ENCODE measurements around the gene SLC25A38. TPM values are rescaled to one million over a fixed set of nuclear protein-coding genes. Genes with fewer than 3 reads are reported as not detected.

Gene SLC25A38
- total RNA-seq, 1 experiment from 2014 or later = 26.7 TPM

DNA sequence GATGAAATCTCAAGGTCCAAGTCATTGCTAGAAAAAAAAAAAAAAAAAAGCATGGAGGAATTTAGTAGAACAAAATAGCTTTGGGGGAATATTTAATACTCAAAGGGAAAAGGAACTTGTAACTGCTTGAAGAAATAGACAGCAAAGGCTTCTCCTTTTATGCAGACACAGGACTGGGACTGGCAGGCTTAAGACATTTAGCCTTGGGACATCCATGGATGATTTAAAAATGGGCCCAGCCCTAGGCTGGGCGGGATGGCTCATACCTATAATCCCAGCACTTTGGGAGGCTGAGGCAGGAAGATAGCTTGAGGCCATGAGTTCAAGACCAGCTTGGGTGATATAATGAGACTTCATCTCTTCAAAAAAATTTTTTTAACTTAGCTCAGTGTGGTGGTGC is 43.1 kb downstream of the SLC25A38 start:
- ChIA-PET CTCF (no interaction called here), POLR2A (no interaction called here), RAD21 (ENCODE audit: low non-redundant PET in 1 of 2, low total read pairs in 2 of 2, uncharacterized antibody in 2 of 2, unreplicated experiment in 2 of 2) (no interaction called here)
- ATAC-seq (no peak), DNase-seq (ENCODE audit: low read depth, low spot score) (no peak)
- no peak overlapping the region for H3K4me2 ChIP-seq (ENCODE audit: low read length)
- no peaks in the 10 kb centered on the region for H3K4me1 ChIP-seq (ENCODE audit: control insufficient read depth in 1 of 2, insufficient read depth in 2 of 2, low read length in 2 of 2)
- H3K27me3 ChIP-seq (ENCODE audit: insufficient read depth, low read length) = no peaks in the 10 kb centered on the region
- intact Hi-C loops (cut with micrococcal nuclease) = no loop called here
- H3K4me3 ChIP-seq (replicated peaks in 1 of 2; ENCODE audit: low read depth in 1 of 2, low read length in 2 of 2) = no peak overlapping the region
- no peaks in the 10 kb centered on the region for H3K79me2 ChIP-seq (ENCODE audit: insufficient read depth, low read length)
- BruUV-seq (replicated peaks) = no TSS peak
- no peak overlapping the region for H2AFZ ChIP-seq (ENCODE audit: low read depth, low read length, poor library complexity, severe bottlenecking)
- H3K36me3 ChIP-seq (ENCODE audit: control insufficient read depth in 1 of 2, insufficient read depth in 2 of 2, low read length in 2 of 2) = no peaks in the 10 kb centered on the region
- no peaks in the 10 kb centered on the region for H3K9me2 ChIP-seq (ENCODE audit: insufficient read depth)
- H3K27ac ChIP-seq (ENCODE audit: low read depth, low read length) = no peak overlapping the region
- H3K9me3 ChIP-seq (ENCODE audit: control insufficient read depth in 1 of 2, insufficient read depth in 1 of 2, low read depth in 1 of 2, low read length in 2 of 2) = no peaks in the 10 kb centered on the region
- no peaks in the 10 kb centered on the region for H4K20me1 ChIP-seq (ENCODE audit: insufficient read depth)
- no peak overlapping the region for H3K9ac ChIP-seq (ENCODE audit: low read length)
- TF ChIP-seq EGR1 (IDR thresholded peaks at IDR 0.05; ENCODE audit: low read depth) (no peak), POLR2A (IDR thresholded peaks at IDR 0.05; ENCODE audit: borderline replicate concordance, extremely low read depth, insufficient read depth, insufficient read length) (no peak), EZH2phosphoT487 (IDR thresholded peaks at IDR 0.05; ENCODE audit: borderline replicate concordance) (no peak), RAD21 (IDR thresholded peaks at IDR 0.05; ENCODE audit: low read depth) (no peak), SP1 (IDR thresholded peaks at IDR 0.05; ENCODE audit: low read depth) (no peak), SIN3A (IDR thresholded peaks at IDR 0.05; ENCODE audit: low read depth) (no peak), ELF1 (IDR thresholded peaks at IDR 0.05; ENCODE audit: borderline replicate concordance, low read depth) (no peak), ZFX (IDR thresholded peaks at IDR 0.05) (no peak), CBX3 (IDR thresholded peaks at IDR 0.05; ENCODE audit: low read depth) (no peak), EZH2 (IDR thresholded peaks at IDR 0.05) (no peak), ZNF274 (IDR thresholded peaks at IDR 0.05; ENCODE audit: low read depth, low read length) (no peak), POLR2AphosphoS5 (IDR thresholded peaks at IDR 0.05; ENCODE audit: low read depth, low read length) (no peak), SRF (IDR thresholded peaks at IDR 0.05; ENCODE audit: low read depth) (no peak), FOSL1 (IDR thresholded peaks at IDR 0.05; ENCODE audit: low read depth) (no peak), TCF7L2 (IDR thresholded peaks at IDR 0.05; ENCODE audit: borderline replicate concordance, extremely low read depth, insufficient read depth, insufficient read length) (no peak), CEBPB (IDR thresholded peaks at IDR 0.05; ENCODE audit: low read depth) (no peak)
- TF ChIP-seq, protein P1, sequence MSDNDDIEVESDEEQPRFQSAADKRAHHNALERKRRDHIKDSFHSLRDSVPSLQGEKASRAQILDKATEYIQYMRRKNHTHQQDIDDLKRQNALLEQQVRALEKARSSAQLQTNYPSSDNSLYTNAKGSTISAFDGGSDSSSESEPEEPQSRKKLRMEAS (IDR thresholded peaks at IDR 0.05) = no peak
- TF ChIP-seq, protein P2, sequence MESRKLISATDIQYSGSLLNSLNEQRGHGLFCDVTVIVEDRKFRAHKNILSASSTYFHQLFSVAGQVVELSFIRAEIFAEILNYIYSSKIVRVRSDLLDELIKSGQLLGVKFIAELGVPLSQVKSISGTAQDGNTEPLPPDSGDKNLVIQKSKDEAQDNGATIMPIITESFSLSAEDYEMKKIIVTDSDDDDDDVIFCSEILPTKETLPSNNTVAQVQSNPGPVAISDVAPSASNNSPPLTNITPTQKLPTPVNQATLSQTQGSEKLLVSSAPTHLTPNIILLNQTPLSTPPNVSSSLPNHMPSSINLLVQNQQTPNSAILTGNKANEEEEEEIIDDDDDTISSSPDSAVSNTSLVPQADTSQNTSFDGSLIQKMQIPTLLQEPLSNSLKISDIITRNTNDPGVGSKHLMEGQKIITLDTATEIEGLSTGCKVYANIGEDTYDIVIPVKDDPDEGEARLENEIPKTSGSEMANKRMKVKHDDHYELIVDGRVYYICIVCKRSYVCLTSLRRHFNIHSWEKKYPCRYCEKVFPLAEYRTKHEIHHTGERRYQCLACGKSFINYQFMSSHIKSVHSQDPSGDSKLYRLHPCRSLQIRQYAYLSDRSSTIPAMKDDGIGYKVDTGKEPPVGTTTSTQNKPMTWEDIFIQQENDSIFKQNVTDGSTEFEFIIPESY (IDR thresholded peaks at IDR 0.05; ENCODE audit: extremely low read depth, insufficient replicate concordance, low read length) = no peak
- TF ChIP-seq, protein P3, sequence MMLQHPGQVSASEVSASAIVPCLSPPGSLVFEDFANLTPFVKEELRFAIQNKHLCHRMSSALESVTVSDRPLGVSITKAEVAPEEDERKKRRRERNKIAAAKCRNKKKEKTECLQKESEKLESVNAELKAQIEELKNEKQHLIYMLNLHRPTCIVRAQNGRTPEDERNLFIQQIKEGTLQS (IDR thresholded peaks at IDR 0.05) = no peak

Measured in HCT116 (cell line).